ENCODE measurements around the gene CACNB2. TPM values are rescaled to one million over a fixed set of nuclear protein-coding genes. Genes with fewer than 3 reads are reported as not detected.

The CACNB2 gene
- total and polyA plus RNA-seq, 7 experiments from 2014 or later, result 0.30 to 0.49 (median 0.48) TPM; not detected in 4

GRCh38 chr10:18214691-18215563 lies 74.7 kb downstream of the CACNB2 start:
- H3K27ac Mint-ChIP-seq, result no peak overlapping the region

GRCh38 chr10:18216482-18216881 lies 76.3 kb downstream of the CACNB2 start:
- Mint-ChIP-seq H3K36me3 (no peaks in the 10 kb centered on the region), H3K9me3 (no peaks in the 10 kb centered on the region), H3K27ac (no peak overlapping the region), H3K4me3 (no peak overlapping the region), H3K27me3 (peaks cover 0 to 13% (median 10%) of the 10 kb centered on the region in 5 donors), H3K4me1 (no peaks in the 10 kb centered on the region)
- Histone ChIP-seq H3K27ac (ENCODE audit: low read depth, low read length) (no peak overlapping the region), H3K36me3 (ENCODE audit: control insufficient read depth in 2 of 3, insufficient read depth in 3 of 3, low read length in 3 of 3) (no peaks in the 10 kb centered on the region), H3K9me3 (ENCODE audit: control insufficient read depth in 2 of 3, low read length in 3 of 3) (no peaks in the 10 kb centered on the region), H3K4me3 (ENCODE audit: low read length) (no peak overlapping the region), H3K27me3 (ENCODE audit: control insufficient read depth in 2 of 2, insufficient read depth in 2 of 2, low read length in 2 of 2) (no peaks in the 10 kb centered on the region), H3K4me1 (ENCODE audit: control insufficient read depth in 2 of 2, insufficient read depth in 2 of 2, low read length in 2 of 2) (no peaks in the 10 kb centered on the region)
- POLR2A ChIA-PET, result no interaction called here
- DNase-seq (no peak), ATAC-seq (no peak)
- CTCF ChIA-PET, result interaction anchor here (0.7 kb wide), 1 partner anchor 356 kb away, joined by 3 read pairs; no protein-coding TSS in a partner anchor
- intact Hi-C loops (cut with micrococcal nuclease), result loop anchor here in 1 of 2 donors (5.0 kb wide), 1 partner anchor 609 kb away; no protein-coding TSS in a partner anchor

More at GRCh38 chr10:18214691-18215563, 74.7 kb downstream of the CACNB2 start:
- Mint-ChIP-seq H3K9me3 (no peaks in the 10 kb centered on the region), H3K36me3 (no peaks in the 10 kb centered on the region), H3K4me1 (no peaks in the 10 kb centered on the region), H3K4me3 (no peak overlapping the region), H3K27me3 (peaks cover 0 to 14% (median 10%) of the 10 kb centered on the region in 5 donors)
- no peaks in the 10 kb centered on the region for H3K27me3 ChIP-seq (ENCODE audit: control insufficient read depth in 2 of 2, insufficient read depth in 2 of 2, low read length in 2 of 2)
- ATAC-seq (peak; percentile 45), DNase-seq (no peak)
- no peak overlapping the region for H3K4me3 ChIP-seq (ENCODE audit: low read length)
- no peaks in the 10 kb centered on the region for H3K4me1 ChIP-seq (ENCODE audit: control insufficient read depth in 2 of 2, insufficient read depth in 2 of 2, low read length in 2 of 2)
- no peak overlapping the region for H3K27ac ChIP-seq (ENCODE audit: low read depth, low read length)
- no peaks in the 10 kb centered on the region for H3K36me3 ChIP-seq (ENCODE audit: control insufficient read depth in 2 of 3, insufficient read depth in 3 of 3, low read length in 3 of 3)
- ChIA-PET POLR2A (no interaction called here), CTCF (no interaction called here)
- H3K9me3 ChIP-seq (ENCODE audit: control insufficient read depth in 2 of 3, low read length in 3 of 3), result no peaks in the 10 kb centered on the region
- intact Hi-C loops (cut with micrococcal nuclease), result loop anchor here in 1 of 2 donors (5.0 kb wide), 1 partner anchor 608 kb away; no protein-coding TSS in a partner anchor

- no peak for DNase-seq
- Mint-ChIP-seq H3K9me3 (no peaks in the 10 kb centered on the region), H3K4me1 (no peaks in the 10 kb centered on the region), H3K36me3 (no peaks in the 10 kb centered on the region), H3K27ac (no peak overlapping the region), H3K4me3 (no peak overlapping the region), H3K27me3 (peaks cover 0 to 13% (median 7%) of the 10 kb centered on the region in 5 donors)
- ATAC-seq, result no peak
- Histone ChIP-seq H3K9me3 (ENCODE audit: control insufficient read depth in 2 of 3, low read length in 3 of 3) (no peaks in the 10 kb centered on the region), H3K36me3 (ENCODE audit: control insufficient read depth in 2 of 3, insufficient read depth in 3 of 3, low read length in 3 of 3) (no peaks in the 10 kb centered on the region), H3K4me1 (ENCODE audit: control insufficient read depth in 2 of 2, insufficient read depth in 2 of 2, low read length in 2 of 2) (no peaks in the 10 kb centered on the region), H3K27ac (ENCODE audit: low read depth, low read length) (no peak overlapping the region), H3K4me3 (ENCODE audit: low read length) (no peak overlapping the region), H3K27me3 (ENCODE audit: control insufficient read depth in 2 of 2, insufficient read depth in 2 of 2, low read length in 2 of 2) (no peaks in the 10 kb centered on the region)
- intact Hi-C loops (cut with micrococcal nuclease), result loop anchor here in 1 of 2 donors (5.0 kb wide), 1 partner anchor 610 kb away; no protein-coding TSS in a partner anchor
- ChIA-PET CTCF (no interaction called here), POLR2A (no interaction called here)
These were observed 77.4 kb downstream of the CACNB2 start for GRCh38 chr10:18217577-18217976.

- DNase-seq, result no peak
- Mint-ChIP-seq H3K27me3 (peaks cover 0 to 8% (median 0%) of the 10 kb centered on the region in 5 donors), H3K9me3 (no peaks in the 10 kb centered on the region), H3K4me3 (no peak overlapping the region), H3K27ac (no peak overlapping the region), H3K4me1 (no peaks in the 10 kb centered on the region), H3K36me3 (no peaks in the 10 kb centered on the region)
- intact Hi-C loops (cut with micrococcal nuclease), result loop anchor here in 1 of 2 donors (5.0 kb wide), 1 partner anchor 612 kb away; no protein-coding TSS in a partner anchor
- ChIA-PET POLR2A (no interaction called here), CTCF (no interaction called here)
- Histone ChIP-seq H3K4me1 (ENCODE audit: control insufficient read depth in 2 of 2, insufficient read depth in 2 of 2, low read length in 2 of 2) (no peaks in the 10 kb centered on the region), H3K4me3 (ENCODE audit: low read length) (no peak overlapping the region), H3K27ac (ENCODE audit: low read depth, low read length) (no peak overlapping the region), H3K27me3 (ENCODE audit: control insufficient read depth in 2 of 2, insufficient read depth in 2 of 2, low read length in 2 of 2) (no peaks in the 10 kb centered on the region), H3K9me3 (ENCODE audit: control insufficient read depth in 2 of 3, low read length in 3 of 3) (no peaks in the 10 kb centered on the region), H3K36me3 (ENCODE audit: control insufficient read depth in 2 of 3, insufficient read depth in 3 of 3, low read length in 3 of 3) (no peaks in the 10 kb centered on the region)
- ATAC-seq, result no peak
These were observed 78.9 kb downstream of the CACNB2 start for GRCh38 chr10:18219146-18219545.

GRCh38 chr10:18221123-18221522 lies 80.9 kb downstream of the CACNB2 start:
- no peaks in the 10 kb centered on the region for H3K27me3 Mint-ChIP-seq
- H3K27ac Mint-ChIP-seq, result no peak overlapping the region
- no peaks in the 10 kb centered on the region for H3K4me1 Mint-ChIP-seq
- no peak overlapping the region for H3K4me3 Mint-ChIP-seq
- Histone ChIP-seq H3K9me3 (ENCODE audit: control insufficient read depth in 2 of 3, low read length in 3 of 3) (no peaks in the 10 kb centered on the region), H3K36me3 (ENCODE audit: control insufficient read depth in 2 of 3, insufficient read depth in 3 of 3, low read length in 3 of 3) (no peaks in the 10 kb centered on the region), H3K4me3 (ENCODE audit: low read length) (no peak overlapping the region), H3K27me3 (ENCODE audit: control insufficient read depth in 2 of 2, insufficient read depth in 2 of 2, low read length in 2 of 2) (no peaks in the 10 kb centered on the region), H3K27ac (ENCODE audit: low read depth, low read length) (no peak overlapping the region), H3K4me1 (ENCODE audit: control insufficient read depth in 2 of 2, insufficient read depth in 2 of 2, low read length in 2 of 2) (no peaks in the 10 kb centered on the region)
- POLR2A ChIA-PET, result no interaction called here
- no peaks in the 10 kb centered on the region for H3K36me3 Mint-ChIP-seq
- DNase-seq (no peak), ATAC-seq (no peak)
- intact Hi-C loops (cut with micrococcal nuclease), result no loop called here
- CTCF ChIA-PET, result no interaction called here
- no peaks in the 10 kb centered on the region for H3K9me3 Mint-ChIP-seq

GRCh38 chr10:18221882-18222281 lies 81.7 kb downstream of the CACNB2 start:
- Histone ChIP-seq H3K4me3 (ENCODE audit: low read length) (no peak overlapping the region), H3K9me3 (ENCODE audit: control insufficient read depth in 2 of 3, low read length in 3 of 3) (no peaks in the 10 kb centered on the region), H3K27ac (ENCODE audit: low read depth, low read length) (no peak overlapping the region), H3K36me3 (ENCODE audit: control insufficient read depth in 2 of 3, insufficient read depth in 3 of 3, low read length in 3 of 3) (no peaks in the 10 kb centered on the region), H3K27me3 (ENCODE audit: control insufficient read depth in 2 of 2, insufficient read depth in 2 of 2, low read length in 2 of 2) (no peaks in the 10 kb centered on the region), H3K4me1 (ENCODE audit: control insufficient read depth in 2 of 2, insufficient read depth in 2 of 2, low read length in 2 of 2) (no peaks in the 10 kb centered on the region)
- no peaks in the 10 kb centered on the region for H3K27me3 Mint-ChIP-seq
- DNase-seq (no peak), ATAC-seq (no peak)
- intact Hi-C loops (cut with micrococcal nuclease), result no loop called here
- ChIA-PET POLR2A (no interaction called here), CTCF (no interaction called here)
- H3K27ac Mint-ChIP-seq, result no peak overlapping the region
- no peaks in the 10 kb centered on the region for H3K4me1 Mint-ChIP-seq
- H3K36me3 Mint-ChIP-seq, result no peaks in the 10 kb centered on the region
- H3K9me3 Mint-ChIP-seq, result no peaks in the 10 kb centered on the region
- H3K4me3 Mint-ChIP-seq, result no peak overlapping the region

- no peaks in the 10 kb centered on the region for H3K4me1 ChIP-seq (ENCODE audit: control insufficient read depth in 2 of 2, insufficient read depth in 2 of 2, low read length in 2 of 2)
- H3K27me3 Mint-ChIP-seq, result no peaks in the 10 kb centered on the region
- POLR2A ChIA-PET, result no interaction called here
- no peaks in the 10 kb centered on the region for H3K4me1 Mint-ChIP-seq
- DNase-seq, result no peak
- no peak overlapping the region for H3K27ac Mint-ChIP-seq
- H3K27ac ChIP-seq (ENCODE audit: low read depth, low read length), result no peak overlapping the region
- no peaks in the 10 kb centered on the region for H3K36me3 Mint-ChIP-seq
- ATAC-seq, result no peak
- no peak overlapping the region for H3K4me3 Mint-ChIP-seq
- H3K27me3 ChIP-seq (ENCODE audit: control insufficient read depth in 2 of 2, insufficient read depth in 2 of 2, low read length in 2 of 2), result no peaks in the 10 kb centered on the region
- CTCF ChIA-PET, result no interaction called here
- intact Hi-C loops (cut with micrococcal nuclease), result no loop called here
- H3K9me3 Mint-ChIP-seq, result no peaks in the 10 kb centered on the region
- H3K9me3 ChIP-seq (ENCODE audit: control insufficient read depth in 2 of 3, low read length in 3 of 3), result no peaks in the 10 kb centered on the region
- H3K4me3 ChIP-seq (ENCODE audit: low read length), result no peak overlapping the region
- no peaks in the 10 kb centered on the region for H3K36me3 ChIP-seq (ENCODE audit: control insufficient read depth in 2 of 3, insufficient read depth in 3 of 3, low read length in 3 of 3)
These were observed 82.6 kb downstream of the CACNB2 start for GRCh38 chr10:18222866-18223265.

Data from naive thymus-derived CD4-positive, alpha-beta T cell (primary cell).